PC-3 (cell line): ENCODE results near the gene FMO2. TPM values are rescaled to one million over a fixed set of nuclear protein-coding genes. Genes with fewer than 3 reads are reported as not detected.
"Not testable (repeated sequence)": the region's sequence is repeated elsewhere in the genome, so short reads cannot be mapped to it uniquely, and the experiment has no call there.

ENCODE experiments used
- ATAC-seq: fragments of 200-7000 bp; cut with Tn5 transposase; 2 replicates; pipeline ENCODE4 v1.9.1; 2020; ENCODE audit warnings: mild to moderate bottlenecking, moderate library complexity
- BruUV-seq: library from RNA; stranded (reverse); fragments of 400-500 nt; replicated peaks from 2 replicates; lab custom pipeline; 2021; lab: Mats Ljungman, UMichigan
- CTCF ChIA-PET: fragments of 300-600 bp; sonication (Branson Sonifier 250); formaldehyde crosslinking; loops from one replicate; lab custom pipeline; 2022; ENCODE audit warnings: antibody characterized with exemption; lab: Charles Lee
- POLR2A ChIA-PET: fragments of 300-600 bp; sonication (Branson Sonifier 250); formaldehyde crosslinking; loops from one replicate; lab custom pipeline; 2022; ENCODE audit warnings: antibody characterized with exemption; ENCODE audit not compliant: unreplicated experiment; lab: Charles Lee
- DNase-seq: peaks from one replicate; pipeline ENCODE4 v3.0.0-alpha.2; 2015
- H2AFZ ChIP-seq: fragments of 300-600 bp; sonication (generic); 2 replicates; pipeline ENCODE4 v1.6.0; 2016; ENCODE audit warnings: antibody characterized with exemption, low read length
- H3F3A ChIP-seq: fragments of 300-600 bp; sonication (generic); one replicate; pipeline ENCODE4 v1.6.0; 2017; ENCODE audit warnings: antibody characterized with exemption, low read length, control low read depth, mild to moderate bottlenecking; ENCODE audit not compliant: unreplicated experiment
- H3K27ac ChIP-seq: fragments of 300-600 bp; sonication (generic); 2 replicates; pipeline ENCODE4 v1.5.1; 2016; ENCODE audit warnings: mild to moderate bottlenecking, low read length
- H3K27me3 ChIP-seq: fragments of 300-600 bp; sonication (generic); 2 replicates; pipeline ENCODE4 v1.6.1; 2016; ENCODE audit warnings: low read length, mixed read lengths
- H3K36me3 ChIP-seq: fragments of 300-600 bp; sonication (generic); 2 replicates; pipeline ENCODE4 v1.6.1; 2016; ENCODE audit warnings: low read depth, mixed run types, low read length, mixed read lengths
- H3K4me1 ChIP-seq: fragments of 300-600 bp; sonication (generic); 2 replicates; pipeline ENCODE4 v1.5.1; 2016; ENCODE audit warnings: low read length; ENCODE audit not compliant: insufficient read depth
- H3K4me2 ChIP-seq: fragments of 300-600 bp; sonication (generic); 2 replicates; pipeline ENCODE4 v1.6.0; 2016; ENCODE audit warnings: low read length
- H3K4me3 ChIP-seq: fragments of 300-600 bp; sonication (generic); 2 replicates; pipeline ENCODE4 v1.5.1; 2016; ENCODE audit warnings: mild to moderate bottlenecking, low read length, mixed read lengths
- H3K79me2 ChIP-seq: fragments of 300-600 bp; sonication (generic); 2 replicates; pipeline ENCODE4 v1.6.1; 2017; ENCODE audit warnings: low read length, mixed read lengths
- H3K9ac ChIP-seq: fragments of 300-600 bp; sonication (generic); 2 replicates; pipeline ENCODE4 v1.6.0; 2016; ENCODE audit warnings: mild to moderate bottlenecking, low read length
- H3K9me2 ChIP-seq: fragments of 300-600 bp; sonication (generic); replicated peaks from 2 replicates; pipeline ENCODE4 v1.6.1; 2016; ENCODE audit warnings: mixed run types, low read length, mixed read lengths
- H3K9me3 ChIP-seq: fragments of 300-600 bp; sonication (generic); 2 replicates; pipeline ENCODE4 v1.6.1; 2016; ENCODE audit warnings: low read length, mixed read lengths
- H4K20me1 ChIP-seq: fragments of 300-600 bp; sonication (generic); 2 replicates; pipeline ENCODE4 v1.6.1; 2016; ENCODE audit warnings: low read length, mixed read lengths
- EZH2 ChIP-seq: fragments of 300-600 bp; sonication (generic); IDR thresholded peaks from one replicate; pipeline ENCODE4 v1.6.1; 2017; ENCODE audit warnings: antibody characterized with exemption, mild to moderate bottlenecking, low read length; ENCODE audit not compliant: unreplicated experiment
- intact Hi-C: fragments of 100-400 bp; cut with micrococcal nuclease; formaldehyde crosslinking; loops from 2 replicates; pipeline ENCODE4 v1.9.0; 2023
- total RNA-seq: library from RNA; depleted of rRNA; stranded (reverse); fragments of >200 nt; gene quantifications from 2 replicates; pipeline ENCODE4 v1.2.3, GENCODE V29; 2014
- TF ChIP-seq, protein P1 (sequence below): fragments of 300-600 bp; sonication (generic); conservative IDR thresholded peaks from 2 replicates; pipeline ENCODE4 v1.5.1; 2017; ENCODE audit warnings: antibody characterized with exemption, low read depth, mild to moderate bottlenecking, low read length

The FMO2 gene
- total RNA-seq, 1 experiment from 2014 or later, result not detected

DNA sequence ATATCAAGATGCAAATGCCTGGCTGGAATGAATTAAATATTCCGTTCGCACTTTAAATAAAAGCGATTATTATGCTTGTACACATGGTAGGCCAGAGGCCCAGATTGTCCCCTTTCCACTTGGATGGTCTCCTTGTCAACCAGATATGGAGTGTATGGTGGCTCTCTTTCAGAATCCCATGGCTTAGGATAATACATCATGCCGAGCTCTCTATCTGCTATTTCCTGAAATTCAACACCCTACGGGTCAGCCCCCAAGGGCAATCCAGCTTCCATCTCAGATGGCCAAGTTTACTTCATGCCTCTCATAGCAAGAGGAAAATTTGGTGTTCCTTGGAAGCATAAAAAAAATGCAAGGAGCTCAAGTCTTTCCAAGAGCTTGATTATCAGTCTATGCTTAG lies 37.8 kb downstream of the FMO2 start:
- Histone ChIP-seq H3F3A (no peaks in the 10 kb centered on the region), H3K27ac (no peak overlapping the region), H3K79me2 (no peaks in the 10 kb centered on the region), H3K9ac (no peak overlapping the region), H2AFZ (no peak overlapping the region), H4K20me1 (no peaks in the 10 kb centered on the region), H3K36me3 (no peaks in the 10 kb centered on the region), H3K4me2 (no peak overlapping the region), H3K9me3 (no peaks in the 10 kb centered on the region), H3K4me1 (no peaks in the 10 kb centered on the region), H3K9me2 (no peaks in the 10 kb centered on the region), H3K4me3 (no peak overlapping the region), H3K27me3 (peaks cover 4% of the 10 kb centered on the region; the same call in 1 of the 2 replicates)
- intact Hi-C loops, result no loop called here
- TF ChIP-seq, protein P1, sequence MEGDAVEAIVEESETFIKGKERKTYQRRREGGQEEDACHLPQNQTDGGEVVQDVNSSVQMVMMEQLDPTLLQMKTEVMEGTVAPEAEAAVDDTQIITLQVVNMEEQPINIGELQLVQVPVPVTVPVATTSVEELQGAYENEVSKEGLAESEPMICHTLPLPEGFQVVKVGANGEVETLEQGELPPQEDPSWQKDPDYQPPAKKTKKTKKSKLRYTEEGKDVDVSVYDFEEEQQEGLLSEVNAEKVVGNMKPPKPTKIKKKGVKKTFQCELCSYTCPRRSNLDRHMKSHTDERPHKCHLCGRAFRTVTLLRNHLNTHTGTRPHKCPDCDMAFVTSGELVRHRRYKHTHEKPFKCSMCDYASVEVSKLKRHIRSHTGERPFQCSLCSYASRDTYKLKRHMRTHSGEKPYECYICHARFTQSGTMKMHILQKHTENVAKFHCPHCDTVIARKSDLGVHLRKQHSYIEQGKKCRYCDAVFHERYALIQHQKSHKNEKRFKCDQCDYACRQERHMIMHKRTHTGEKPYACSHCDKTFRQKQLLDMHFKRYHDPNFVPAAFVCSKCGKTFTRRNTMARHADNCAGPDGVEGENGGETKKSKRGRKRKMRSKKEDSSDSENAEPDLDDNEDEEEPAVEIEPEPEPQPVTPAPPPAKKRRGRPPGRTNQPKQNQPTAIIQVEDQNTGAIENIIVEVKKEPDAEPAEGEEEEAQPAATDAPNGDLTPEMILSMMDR, result no peak
- ChIA-PET CTCF (no interaction called here), POLR2A (no interaction called here)
- no peak for DNase-seq
- no peak for ATAC-seq
- BruUV-seq, result no TSS peak

DNA sequence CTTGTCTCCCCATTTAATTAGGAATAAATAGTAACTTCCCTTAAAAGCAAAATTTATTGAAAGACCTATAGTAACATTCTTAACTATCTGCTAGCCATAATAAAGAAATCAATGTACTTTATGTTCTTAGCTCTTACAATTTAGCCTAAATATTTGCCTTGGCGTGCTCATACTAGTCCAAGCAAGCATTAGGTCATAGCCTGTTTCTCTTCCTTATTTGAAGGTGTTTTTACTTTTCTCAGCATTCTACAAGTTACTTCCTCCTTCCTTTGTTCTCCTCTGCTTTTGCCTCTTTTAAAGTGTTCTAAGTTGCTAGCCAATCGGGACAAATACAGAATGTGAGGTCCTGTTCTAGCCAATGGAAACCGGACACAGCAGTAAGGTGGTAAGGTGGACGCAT lies 39.2 kb downstream of the FMO2 start:
- BruUV-seq, intact Hi-C loops, POLR2A ChIA-PET, H4K20me1 ChIP-seq, H3K79me2 ChIP-seq, CTCF ChIA-PET, H3K4me1 ChIP-seq, H3K9me3 ChIP-seq, H2AFZ ChIP-seq, H3K4me2 ChIP-seq, H3K27ac ChIP-seq, H3K9ac ChIP-seq, H3K9me2 ChIP-seq, H3K4me3 ChIP-seq, DNase-seq, H3K36me3 ChIP-seq, H3K27me3 ChIP-seq, ATAC-seq, H3F3A ChIP-seq: not testable (repeated sequence)

DNA sequence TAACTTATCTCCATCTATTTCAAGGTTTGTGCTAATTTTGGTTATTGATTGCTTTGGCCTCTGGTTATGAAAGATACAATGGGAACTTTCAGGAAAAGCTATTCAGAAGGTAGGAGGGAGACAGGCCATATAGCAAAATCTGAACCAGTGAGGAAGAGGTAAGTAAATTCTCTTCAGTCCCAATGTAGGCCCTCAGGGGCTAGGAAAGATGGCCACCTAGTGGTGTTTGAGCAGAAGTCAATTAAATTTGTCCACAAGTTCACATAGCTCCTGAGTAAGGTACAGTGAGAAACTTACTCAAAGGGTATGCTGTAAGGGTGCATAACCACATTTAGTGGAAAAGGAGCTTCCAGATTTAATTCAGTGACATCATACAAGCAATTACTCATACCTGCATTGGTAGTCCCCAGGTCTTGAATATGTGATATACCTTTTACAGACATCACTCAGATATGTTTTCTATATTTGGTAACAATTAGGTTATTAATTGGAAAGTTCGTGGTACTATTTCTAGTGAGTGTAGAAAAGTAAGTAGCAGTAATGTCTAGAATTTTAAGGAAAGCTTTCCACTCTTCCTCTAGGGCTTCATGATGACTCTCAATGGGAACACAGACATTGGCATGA lies 41.8 kb downstream of the FMO2 start:
- BruUV-seq, result no TSS peak

More for the DNA sequence above, 41.8 kb downstream of the FMO2 start:
- ChIA-PET CTCF (interaction anchor here (0.6 to 1.6 kb wide), 6 partner anchors 18 to 646 kb away, joined by 3 to 27 read pairs (median 6); partner anchors contain the start of gene FMO4), POLR2A (no interaction called here)
- peak; percentile 83 for DNase-seq
- Histone ChIP-seq H3K4me1 (no peaks in the 10 kb centered on the region), H3K27ac (no peak overlapping the region), H3K4me2 (no peak overlapping the region), H3K9me2 (no peaks in the 10 kb centered on the region), H2AFZ (no peak overlapping the region), H3K9ac (no peak overlapping the region), H3K4me3 (no peak overlapping the region), H3K27me3 (peaks cover 20% of the 10 kb centered on the region), H3K9me3 (no peaks in the 10 kb centered on the region), H3K36me3 (no peaks in the 10 kb centered on the region), H3F3A (no peaks in the 10 kb centered on the region), H3K79me2 (no peaks in the 10 kb centered on the region), H4K20me1 (no peaks in the 10 kb centered on the region)
- TF ChIP-seq, protein P1, result peak; percentile 96
- TF ChIP-seq EZH2, result no peak
- peak; percentile 91 for ATAC-seq
- intact Hi-C loops, result loop anchor here (1.0 kb wide), 2 partner anchors 146 to 260 kb away; no protein-coding TSS in a partner anchor
